HG02759 (cell line): ENCODE data around the gene FBN2.

Experiments used
- ATAC-seq: cut with Tn5 transposase; IDR thresholded peaks from one replicate; pipeline ENCODE4 v1.9.1; 2021; ENCODE audit warnings: mild to moderate bottlenecking, moderate library complexity; ENCODE audit not compliant: unreplicated experiment

The FBN2 gene

DNA sequence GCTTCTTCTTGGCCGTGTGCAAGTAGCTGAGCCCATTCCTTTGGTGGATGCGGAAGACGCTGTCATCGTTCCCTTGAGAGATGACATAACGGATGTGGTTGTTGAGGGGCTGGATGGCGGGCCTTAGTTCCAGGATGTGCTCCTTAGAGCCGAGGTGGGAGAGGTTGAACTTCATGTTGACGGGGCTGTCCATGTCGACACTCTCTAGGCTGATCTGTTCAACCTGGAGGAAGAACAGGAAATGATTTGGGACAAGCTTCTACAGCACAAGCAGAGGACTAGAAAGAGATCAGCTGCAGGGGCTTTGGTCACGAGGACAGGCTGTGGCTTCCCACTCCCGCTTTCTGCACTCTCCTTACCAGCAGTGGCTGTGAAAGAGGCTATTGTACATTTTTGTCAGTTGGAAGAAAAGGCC, 278.4 kb downstream of the FBN2 start:
- no peak for ATAC-seq

DNA sequence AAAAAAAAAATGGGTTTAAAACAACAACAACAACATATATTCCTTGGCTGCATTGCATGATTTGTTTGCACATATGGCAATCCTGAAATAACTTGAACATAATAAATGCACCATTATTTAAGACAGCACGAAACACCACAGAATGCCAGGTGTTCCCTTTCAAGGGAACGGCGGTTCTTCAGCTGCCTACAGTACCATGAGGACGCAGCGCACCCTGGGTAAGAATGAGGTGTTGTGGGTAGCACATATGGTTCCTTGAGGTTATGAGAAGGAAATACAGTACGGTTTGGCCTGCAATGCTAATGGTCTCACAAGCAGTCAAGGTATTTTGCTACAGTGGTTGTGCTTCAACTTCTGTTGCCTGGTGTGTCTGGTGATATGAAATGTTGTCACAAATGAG, 279.7 kb downstream of the FBN2 start:
- ATAC-seq = no peak

DNA sequence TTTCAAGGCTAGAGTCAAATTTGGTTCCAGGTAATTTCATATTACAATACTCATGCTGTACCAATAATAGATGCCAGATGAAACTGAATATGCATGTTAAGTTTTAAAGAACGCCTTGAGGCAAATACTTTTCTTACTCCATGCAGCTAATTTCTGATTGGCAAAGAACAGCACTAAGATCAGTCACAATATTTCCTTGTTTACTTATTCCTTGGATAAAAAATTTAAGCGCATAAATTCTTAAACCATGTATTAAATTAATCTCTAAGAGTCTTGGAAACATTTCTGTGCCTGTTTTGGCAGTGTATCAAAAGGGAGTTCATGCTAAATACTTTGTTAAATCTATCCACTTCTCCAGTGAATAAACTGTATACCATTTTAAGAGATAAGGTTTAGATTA, 281.0 kb downstream of the FBN2 start:
- ATAC-seq = no peak

DNA sequence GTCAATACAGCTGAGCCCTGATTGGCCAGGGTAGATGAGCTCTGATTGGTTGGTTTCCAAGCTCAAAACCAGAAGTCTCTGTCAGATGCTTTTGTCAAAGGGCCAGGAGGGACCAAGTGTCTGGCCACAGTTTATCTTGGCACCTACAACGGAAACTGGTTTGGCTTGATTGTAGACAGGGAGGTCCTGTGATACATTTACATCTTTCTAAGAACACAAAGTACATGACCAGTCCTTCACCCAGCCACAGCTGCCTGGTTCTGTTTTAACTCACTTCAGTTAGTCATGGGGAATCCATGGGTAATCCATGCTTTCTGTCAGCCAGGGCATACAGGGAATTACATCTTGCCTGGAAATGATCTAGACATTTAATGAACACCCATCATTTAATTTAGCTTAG, 283.3 kb downstream of the FBN2 start:
- ATAC-seq = no peak

- ATAC-seq = no peak
Measured at GRCh38 chr5:128253880-128254279, 284.2 kb downstream of the FBN2 start.

- no peak for ATAC-seq
Measured at GRCh38 chr5:128253161-128253560, 284.9 kb downstream of the FBN2 start.

DNA sequence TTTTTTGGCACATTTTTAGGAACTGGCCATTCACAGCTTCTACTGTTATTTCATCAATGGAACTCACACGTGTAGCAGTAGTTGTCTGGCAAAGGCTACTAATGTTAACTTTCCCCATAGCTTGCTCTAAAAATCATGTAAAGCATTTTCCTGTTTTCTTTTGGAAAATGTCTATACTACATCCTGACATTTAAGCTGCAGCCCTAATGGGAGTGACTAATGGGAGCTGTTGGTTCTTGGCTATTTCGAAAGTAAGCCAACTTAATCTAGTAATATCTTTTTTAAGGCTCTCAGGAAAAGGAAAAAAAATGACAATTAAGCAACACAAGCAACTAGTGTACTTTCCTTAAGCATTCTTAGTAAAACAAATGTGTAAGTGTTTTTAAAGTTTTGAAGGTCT, 285.3 kb downstream of the FBN2 start:
- ATAC-seq = no peak

- no peak for ATAC-seq
Measured at GRCh38 chr5:128252196-128252595, 285.8 kb downstream of the FBN2 start.

DNA sequence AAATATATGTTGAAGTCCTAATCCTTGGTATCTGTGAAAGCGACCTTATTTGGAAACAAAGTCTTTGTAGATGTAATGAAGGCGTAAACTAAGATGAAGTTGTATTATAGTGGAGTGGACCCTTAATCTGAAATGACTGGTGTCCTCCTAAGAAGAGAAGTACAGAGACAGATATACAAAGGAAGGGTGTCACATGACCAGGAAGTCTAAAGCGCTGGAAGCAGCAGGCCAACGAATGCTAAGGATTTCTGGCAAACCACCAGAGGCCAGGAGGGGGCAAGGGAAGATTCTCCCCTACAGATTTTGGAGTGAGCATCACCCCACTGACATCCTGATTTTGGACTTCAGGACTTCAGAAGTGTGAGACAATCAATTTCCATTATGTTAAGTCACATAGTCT, 292.1 kb downstream of the FBN2 start:
- no peak for ATAC-seq

- no peak for ATAC-seq
Measured at GRCh38 chr5:128243958-128244582, 294.0 kb downstream of the FBN2 start.

DNA sequence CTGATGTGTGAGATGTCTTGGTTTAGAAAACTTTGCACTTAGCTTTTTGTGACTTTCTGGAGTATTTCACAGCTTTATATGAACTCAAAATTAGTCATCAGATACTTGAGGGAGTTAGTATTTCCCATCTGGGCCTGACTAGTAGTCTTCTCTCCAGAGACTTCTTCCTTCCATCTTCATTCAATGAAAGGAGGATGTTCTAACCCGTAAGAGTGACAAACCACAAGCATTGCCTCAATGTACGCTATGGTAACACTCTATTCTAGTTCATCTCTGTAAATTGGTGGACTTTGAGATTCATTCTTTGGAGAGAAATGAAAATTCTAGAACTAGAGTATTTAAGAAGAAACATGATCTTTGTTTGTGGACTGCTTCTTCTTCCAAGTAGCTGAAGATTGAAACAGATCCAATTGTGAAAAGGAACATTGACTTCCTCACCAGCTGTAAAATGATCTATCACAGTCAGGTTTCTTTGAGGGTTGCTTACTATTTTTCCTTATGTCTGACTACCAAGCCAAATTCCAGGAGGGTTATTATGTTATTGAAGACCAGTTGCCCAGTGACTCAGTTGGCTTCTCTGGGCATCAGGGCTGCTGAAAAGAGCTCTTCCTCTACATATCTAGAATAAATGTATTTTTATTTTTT, 296.9 kb downstream of the FBN2 start:
- ATAC-seq = no peak

DNA sequence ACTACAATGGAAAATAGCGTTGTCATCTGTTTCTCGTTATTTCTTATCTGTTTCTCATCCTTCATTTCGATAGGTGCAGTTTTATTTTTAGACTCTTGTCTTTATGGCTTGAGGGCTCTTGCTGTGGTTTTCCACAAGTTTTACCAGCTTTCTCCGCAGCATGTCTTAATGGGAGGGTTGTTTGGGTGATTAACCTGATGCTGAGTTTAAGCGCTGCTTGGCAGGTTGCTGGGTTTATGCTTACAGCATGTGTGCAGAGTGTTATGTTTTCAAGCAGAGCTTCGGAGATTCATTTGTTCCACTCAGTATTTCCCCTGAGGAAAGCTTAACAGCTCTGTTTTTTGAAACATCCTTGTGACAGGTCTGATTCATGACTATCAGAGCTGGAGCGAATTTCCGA, 300.5 kb downstream of the FBN2 start:
- no peak for ATAC-seq

GRCh38 chr5:128237000-128237399, 301.0 kb downstream of the FBN2 start:
- ATAC-seq = peak; percentile 70

DNA sequence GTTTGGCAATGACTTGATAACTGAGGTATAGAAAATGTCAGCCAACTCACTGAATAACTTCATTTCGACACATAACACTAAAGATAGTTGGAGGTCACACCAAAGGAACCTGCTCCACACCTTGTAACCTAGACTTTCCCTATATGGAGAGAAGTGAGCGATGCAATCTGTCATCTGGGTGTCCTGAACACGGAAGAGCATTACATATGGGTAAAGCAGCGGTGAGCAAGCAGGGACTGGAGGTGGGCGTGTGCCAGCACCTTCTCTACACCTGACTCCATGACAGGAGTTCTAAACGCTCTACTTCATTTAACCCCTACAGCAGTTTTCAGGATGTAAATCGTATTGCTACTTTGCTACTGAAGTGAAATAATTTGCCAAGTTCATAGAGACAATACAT, 301.7 kb downstream of the FBN2 start:
- no peak for ATAC-seq

DNA sequence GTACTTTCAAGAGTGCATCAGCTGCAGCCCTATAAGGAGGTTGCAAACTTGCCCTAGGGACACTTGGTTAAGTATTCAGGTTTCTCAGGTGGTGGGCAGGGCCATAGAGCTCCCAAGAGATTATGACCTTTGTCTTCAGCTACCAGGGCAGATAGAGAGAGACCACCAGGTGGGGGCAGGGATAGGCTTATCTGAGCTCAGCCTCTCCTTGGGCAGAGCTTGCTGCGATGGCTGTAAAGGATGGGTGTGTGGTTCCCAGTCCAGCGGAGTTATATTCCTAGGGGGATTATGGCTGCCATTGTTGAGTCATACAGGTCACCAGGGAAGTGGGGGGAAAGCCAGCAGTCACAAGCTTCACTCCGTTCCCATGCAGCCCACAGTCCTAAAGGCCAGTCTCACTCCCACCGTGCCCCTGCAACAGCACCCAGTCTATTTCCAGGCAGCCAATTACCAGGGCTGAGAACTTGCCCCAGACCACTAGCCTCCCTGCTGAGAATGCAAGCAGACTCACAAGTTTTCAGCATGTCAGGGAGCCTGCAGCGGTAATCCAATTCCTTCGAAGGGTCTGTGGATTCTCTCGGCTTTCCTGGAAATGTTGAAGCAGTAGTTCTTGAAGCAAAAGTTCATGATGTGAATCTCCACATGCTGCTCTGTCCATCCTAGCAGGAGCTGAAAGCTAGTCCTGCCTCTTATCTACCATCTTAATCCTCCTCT, 303.0 kb downstream of the FBN2 start:
- no peak for ATAC-seq

GRCh38 chr5:128228521-128228920, 309.5 kb downstream of the FBN2 start:
- no peak for ATAC-seq

DNA sequence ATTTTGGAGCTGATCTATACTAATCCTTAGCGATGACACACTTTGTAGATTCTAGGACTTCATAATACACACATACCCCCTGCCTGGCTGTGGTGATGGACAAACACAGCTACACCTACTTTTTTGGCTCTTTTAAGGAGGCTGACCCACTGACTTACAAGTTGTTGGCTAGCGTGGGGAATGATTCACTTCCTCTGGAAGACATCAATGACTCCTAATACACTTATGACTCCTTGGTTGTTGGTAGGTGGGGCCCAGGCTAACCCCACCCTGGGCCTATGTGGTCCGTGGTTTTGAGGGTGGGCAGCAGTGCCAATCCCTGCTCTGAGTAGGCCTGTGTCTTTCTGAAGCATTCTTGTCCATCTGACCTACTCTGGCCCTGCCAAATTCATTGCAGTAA, 310.0 kb downstream of the FBN2 start:
- ATAC-seq = no peak

- ATAC-seq = no peak
Measured at GRCh38 chr5:128225245-128226030, 312.6 kb downstream of the FBN2 start.

DNA sequence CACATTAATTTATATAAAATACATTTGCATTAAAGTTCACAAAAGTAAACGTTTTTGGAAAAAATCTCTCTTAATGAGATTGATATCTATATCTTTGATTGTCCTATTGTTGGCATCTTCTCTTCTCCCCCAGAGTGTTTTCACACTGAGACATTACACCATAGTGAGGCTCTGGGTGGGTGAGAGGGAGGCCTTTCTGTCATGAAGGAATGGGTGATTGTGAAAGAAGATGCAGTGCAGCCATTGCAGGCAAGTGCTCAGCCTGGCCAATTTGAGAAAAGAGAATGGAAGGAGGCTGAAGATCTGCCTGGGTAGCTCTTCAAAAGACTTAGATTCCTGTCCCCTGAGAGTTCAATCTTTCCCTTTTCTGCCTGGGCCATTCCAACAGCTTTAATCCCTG, 313.7 kb downstream of the FBN2 start:
- ATAC-seq = no peak

GRCh38 chr5:128220841-128221240, 317.2 kb downstream of the FBN2 start:
- peak; percentile 54 for ATAC-seq

DNA sequence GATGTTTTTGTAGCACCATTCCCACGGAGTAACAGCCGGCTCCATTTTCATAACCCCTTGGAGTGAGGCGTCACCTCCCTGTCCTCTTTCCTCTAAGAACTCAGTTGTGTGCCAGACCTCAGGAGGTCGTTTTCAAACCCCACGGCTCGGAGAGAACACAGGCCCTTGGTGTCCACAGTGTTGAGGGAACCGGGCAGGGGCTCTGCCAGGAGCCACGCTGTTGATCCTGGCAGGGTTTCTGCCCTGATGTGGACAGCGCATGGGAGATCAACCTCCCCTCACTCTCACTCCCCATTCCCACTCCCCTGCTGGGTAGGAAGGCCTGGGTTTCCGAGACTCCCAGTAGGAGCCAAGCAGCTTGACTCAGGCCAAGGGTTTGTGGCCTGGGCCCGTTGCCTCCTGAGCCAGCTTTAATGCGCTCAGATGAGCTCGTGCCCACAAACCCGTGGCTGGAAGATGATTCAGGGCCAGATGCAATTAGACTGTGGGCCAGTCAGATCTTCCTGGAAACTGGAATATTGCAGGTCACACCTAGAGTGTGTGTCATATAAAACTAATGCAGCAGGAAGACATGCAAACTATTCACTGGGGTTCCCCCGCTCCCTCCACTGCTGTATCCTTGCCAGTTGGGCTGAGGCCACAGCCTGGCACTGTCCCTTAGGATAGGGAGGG, 321.0 kb downstream of the FBN2 start:
- no peak for ATAC-seq
